ENCODE results near the gene OR6C76. TPM values are rescaled to one million over a fixed set of nuclear protein-coding genes. Genes with fewer than 3 reads are reported as not detected.
"Not testable (repeated sequence)": the region's sequence is repeated elsewhere in the genome, so short reads cannot be mapped to it uniquely, and the experiment has no call there.

OR6C76 gene
- total RNA-seq, 2 experiments from 2014 or later = not detected

GRCh38 chr12:55412138-55412537 is 13.9 kb upstream of the OR6C76 start:
- H2AFZ ChIP-seq (ENCODE audit: low read length); H3K79me2 ChIP-seq (ENCODE audit: insufficient read depth, low read depth, low read length); POLR2A ChIA-PET; H3K36me3 ChIP-seq (ENCODE audit: insufficient read depth, low read length); H3K27ac ChIP-seq (ENCODE audit: low read depth, low read length, poor library complexity, severe bottlenecking); H3K4me2 ChIP-seq (ENCODE audit: low read length); H3K9me2 ChIP-seq (ENCODE audit: insufficient read depth, low read length); BruUV-seq (replicated peaks); intact Hi-C loops (cut with micrococcal nuclease; ENCODE audit: unreplicated experiment); DNase-seq (ENCODE audit: low spot score); CTCF ChIA-PET (ENCODE audit: unreplicated experiment); H3K9me3 ChIP-seq (ENCODE audit: low read length); H3K4me1 ChIP-seq (ENCODE audit: insufficient read depth, low read length, poor library complexity, severe bottlenecking); H4K20me1 ChIP-seq (ENCODE audit: insufficient read depth, low read length); H3K4me3 ChIP-seq (ENCODE audit: low read depth, low read length, poor library complexity, severe bottlenecking): not testable (repeated sequence)

GRCh38 chr12:55413498-55414388 is 12.3 kb upstream of the OR6C76 start:
- H3K9me3 ChIP-seq (ENCODE audit: low read length); H3K27ac ChIP-seq (ENCODE audit: low read depth, low read length, poor library complexity, severe bottlenecking); DNase-seq (ENCODE audit: low spot score); H2AFZ ChIP-seq (ENCODE audit: low read length); BruUV-seq (replicated peaks); H3K9me2 ChIP-seq (ENCODE audit: insufficient read depth, low read length); H3K4me1 ChIP-seq (ENCODE audit: insufficient read depth, low read length, poor library complexity, severe bottlenecking); H3K36me3 ChIP-seq (ENCODE audit: insufficient read depth, low read length); H3K79me2 ChIP-seq (ENCODE audit: insufficient read depth, low read depth, low read length); H3K4me2 ChIP-seq (ENCODE audit: low read length); POLR2A ChIA-PET; CTCF ChIA-PET (ENCODE audit: unreplicated experiment); H4K20me1 ChIP-seq (ENCODE audit: insufficient read depth, low read length); intact Hi-C loops (cut with micrococcal nuclease; ENCODE audit: unreplicated experiment); H3K4me3 ChIP-seq (ENCODE audit: low read depth, low read length, poor library complexity, severe bottlenecking): not testable (repeated sequence)

DNA sequence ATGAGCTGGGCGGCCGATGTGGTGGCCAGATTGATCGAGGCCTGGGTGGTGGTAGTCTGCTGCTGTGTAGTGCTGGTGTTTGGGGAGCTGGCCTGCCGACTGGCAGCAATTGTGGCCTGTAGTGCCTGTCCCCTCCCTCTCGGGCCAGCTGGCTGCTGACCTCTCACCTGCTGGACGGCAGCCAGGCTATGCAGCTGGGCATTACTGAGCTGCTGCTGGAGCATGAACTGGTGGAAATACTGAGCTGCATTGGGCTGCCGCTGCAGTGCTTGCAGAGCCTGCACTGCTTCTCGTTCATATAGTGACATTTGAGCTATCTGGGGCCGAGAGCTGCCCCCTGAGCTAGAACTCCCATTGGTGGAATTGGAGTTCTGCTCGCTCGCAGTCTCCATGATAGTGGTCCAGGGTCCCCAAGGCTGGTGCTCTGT is 11.6 kb upstream of the OR6C76 start:
- H2AFZ ChIP-seq (ENCODE audit: low read length); H3K27ac ChIP-seq (ENCODE audit: low read depth, low read length, poor library complexity, severe bottlenecking); BruUV-seq (replicated peaks); CTCF ChIA-PET (ENCODE audit: unreplicated experiment); H3K36me3 ChIP-seq (ENCODE audit: insufficient read depth, low read length); H3K4me2 ChIP-seq (ENCODE audit: low read length); POLR2A ChIA-PET; H3K9me2 ChIP-seq (ENCODE audit: insufficient read depth, low read length); intact Hi-C loops (cut with micrococcal nuclease; ENCODE audit: unreplicated experiment); DNase-seq (ENCODE audit: low spot score); H3K9me3 ChIP-seq (ENCODE audit: low read length); H4K20me1 ChIP-seq (ENCODE audit: insufficient read depth, low read length); H3K79me2 ChIP-seq (ENCODE audit: insufficient read depth, low read depth, low read length); H3K4me1 ChIP-seq (ENCODE audit: insufficient read depth, low read length, poor library complexity, severe bottlenecking); H3K4me3 ChIP-seq (ENCODE audit: low read depth, low read length, poor library complexity, severe bottlenecking): not testable (repeated sequence)

- not testable (repeated sequence) for BruUV-seq (replicated peaks)
Measured at GRCh38 chr12:55414889-55415288, 11.2 kb upstream of the OR6C76 start.

More at GRCh38 chr12:55414889-55415288, 11.2 kb upstream of the OR6C76 start:
- H3K79me2 ChIP-seq (ENCODE audit: insufficient read depth, low read depth, low read length); H3K4me1 ChIP-seq (ENCODE audit: insufficient read depth, low read length, poor library complexity, severe bottlenecking); H4K20me1 ChIP-seq (ENCODE audit: insufficient read depth, low read length); DNase-seq (ENCODE audit: low spot score); H3K27ac ChIP-seq (ENCODE audit: low read depth, low read length, poor library complexity, severe bottlenecking); H3K4me3 ChIP-seq (ENCODE audit: low read depth, low read length, poor library complexity, severe bottlenecking); H3K9me2 ChIP-seq (ENCODE audit: insufficient read depth, low read length); CTCF ChIA-PET (ENCODE audit: unreplicated experiment); H3K4me2 ChIP-seq (ENCODE audit: low read length); H3K36me3 ChIP-seq (ENCODE audit: insufficient read depth, low read length); H3K9me3 ChIP-seq (ENCODE audit: low read length); H2AFZ ChIP-seq (ENCODE audit: low read length); intact Hi-C loops (cut with micrococcal nuclease; ENCODE audit: unreplicated experiment): not testable (repeated sequence)
- POLR2A ChIA-PET = interaction anchor here (0.7 kb wide), 1 partner anchor 181 kb away, joined by 3 read pairs; no protein-coding TSS in a partner anchor

Data from OCI-LY7 (cell line).